Panc1 (cell line): ENCODE measurements around the gene DTX3. TPM values are rescaled to one million over a fixed set of nuclear protein-coding genes. Genes with fewer than 3 reads are reported as not detected.

Experiments used
- ATAC-seq: fragments of 200-7000 bp; cut with Tn5 transposase; 2 replicates; pipeline ENCODE4 v1.9.1; 2020; ENCODE audit warnings: mild to moderate bottlenecking, moderate library complexity
- BruUV-seq: library from RNA; stranded (reverse); fragments of 400-500 nt; replicated peaks from 2 replicates; lab custom pipeline; 2021; lab: Mats Ljungman, UMichigan
- CTCF ChIA-PET: fragments of 300-600 bp; sonication (Branson Sonifier 250); formaldehyde crosslinking; loops from one replicate; lab custom pipeline; 2022; ENCODE audit warnings: antibody characterized with exemption; lab: Charles Lee
- POLR2A ChIA-PET: fragments of 300-600 bp; sonication (Branson Sonifier 250); formaldehyde crosslinking; loops from one replicate; lab custom pipeline; 2022; ENCODE audit warnings: antibody characterized with exemption; lab: Charles Lee
- DNase-seq: peaks from one replicate; pipeline ENCODE4 v3.0.0-alpha.2; 2010; ENCODE audit warnings: low read depth, low spot score
- H3K27ac ChIP-seq: 2 replicates; pipeline ENCODE4 v1.5.1; 2011; ENCODE audit warnings: mild to moderate bottlenecking, low read length, inconsistent platforms
- H3K27me3 ChIP-seq: fragments of 200-500 bp; sonication (Bioruptor generic); 2 replicates; pipeline ENCODE4 v1.6.0; 2014; ENCODE audit warnings: low read length, inconsistent platforms; ENCODE audit not compliant: control insufficient read depth, insufficient read depth
- H3K36me3 ChIP-seq: fragments of 200-500 bp; sonication (Bioruptor generic); 2 replicates; pipeline ENCODE4 v1.5.1; 2014; ENCODE audit warnings: inconsistent platforms, mild to moderate bottlenecking, low read length, moderate library complexity; ENCODE audit not compliant: control insufficient read depth, insufficient read depth
- H3K4me1 ChIP-seq: 2 replicates; pipeline ENCODE4 v1.5.1; 2011; ENCODE audit warnings: inconsistent platforms, mild to moderate bottlenecking, low read length, moderate library complexity; ENCODE audit not compliant: control insufficient read depth, insufficient read depth
- H3K4me3 ChIP-seq, 2 experiments: 2 replicates each; pipeline ENCODE4 v1.5.1; 2011 to 2012; ENCODE audit warnings: low read depth in 2 of 2, low read length in 2 of 2, mild to moderate bottlenecking in 2 of 2, inconsistent platforms in 1 of 2, moderate library complexity in 1 of 2
- H3K9me3 ChIP-seq: fragments of 200-500 bp; sonication (Bioruptor generic); 2 replicates; pipeline ENCODE4 v1.5.1; 2014; ENCODE audit warnings: low read depth, mild to moderate bottlenecking, inconsistent platforms, low read length, moderate library complexity; ENCODE audit not compliant: control insufficient read depth, insufficient read depth
- CTCF ChIP-seq: fragments of 450-650 bp; IDR thresholded peaks from 2 replicates; pipeline ENCODE4 v1.5.1; 2017; ENCODE audit warnings: mild to moderate bottlenecking
- POLR2AphosphoS5 ChIP-seq: IDR thresholded peaks from 2 replicates; pipeline ENCODE4 v1.6.1; 2012; ENCODE audit warnings: mild to moderate bottlenecking, low read depth, low read length, moderate library complexity
- REST ChIP-seq, 2 experiments: IDR thresholded peaks; 2 replicates each; pipeline ENCODE4 v1.6.1; 2011 to 2012; ENCODE audit warnings: low read depth in 2 of 2, control low read depth in 1 of 2, low read length in 1 of 2, mild to moderate bottlenecking in 1 of 2, moderate library complexity in 1 of 2; ENCODE audit not compliant: insufficient read depth in 1 of 2
- SIN3A ChIP-seq: IDR thresholded peaks from 2 replicates; pipeline ENCODE4 v1.6.1; 2012; ENCODE audit warnings: low read depth, mild to moderate bottlenecking, low read length, moderate library complexity, borderline replicate concordance; ENCODE audit not compliant: insufficient read depth
- TCF7L2 ChIP-seq: IDR thresholded peaks from 2 replicates; pipeline ENCODE4 v1.6.1; 2011; ENCODE audit warnings: mild to moderate bottlenecking, low read depth, low read length, inconsistent platforms
- in situ Hi-C: cut with HindIII; loops from 2 replicates; pipeline ENCODE4 v1.10.0; 2016; ENCODE audit warnings: low sequenced_read_pairs, low pct_unique_long_range_greater_than_20kb
- intact Hi-C: fragments of 100-400 bp; cut with micrococcal nuclease; formaldehyde crosslinking; loops from one replicate; pipeline ENCODE4 v1.10.0; 2022; ENCODE audit not compliant: unreplicated experiment
- total RNA-seq: library from RNA; stranded (reverse); gene quantifications from one replicate; pipeline ENCODE4 v1.2.1, GENCODE V29; 2021; ENCODE audit not compliant: unreplicated experiment

The DTX3 gene
- total RNA-seq, 1 experiment from 2014 or later = 37.8 TPM

GRCh38 chr12:57632073-57632957 is 27.7 kb downstream of the DTX3 start:
- Histone ChIP-seq H3K27me3 (no peaks in the 10 kb centered on the region), H3K9me3 (no peaks in the 10 kb centered on the region), H3K4me1 (peaks cover 8% of the 10 kb centered on the region), H3K27ac (peak overlapping the region; percentile 79), H3K4me3 (peak overlapping the region; percentile 67 to 71), H3K36me3 (no peaks in the 10 kb centered on the region; the same call in 1 of the 2 replicates)
- POLR2A ChIA-PET = no interaction called here
- TF ChIP-seq SIN3A (no peak), REST (IDR thresholded peaks at IDR 0.05; ENCODE audit: insufficient read depth in 1 of 2, low read depth in 2 of 2, low read length in 1 of 2) (no peak), POLR2AphosphoS5 (no peak), CTCF (no peak), TCF7L2 (no peak)
- in situ Hi-C loops (no loop called here), intact Hi-C loops (no loop called here)
- no peak for DNase-seq
- BruUV-seq = no TSS peak
- CTCF ChIA-PET = interaction anchor here (0.6 to 1.4 kb wide), 3 partner anchors 29 to 94 kb away, joined by 3 to 9 read pairs (median 3); no protein-coding TSS in a partner anchor
- peak; percentile 69 for ATAC-seq

- intact Hi-C loops = no loop called here
- no TSS peak for BruUV-seq
- ChIA-PET POLR2A (no interaction called here), CTCF (interaction anchor here (0.6 to 1.4 kb wide), 3 partner anchors 30 to 93 kb away, joined by 3 to 9 read pairs (median 3); no protein-coding TSS in a partner anchor)
- ATAC-seq = peak; percentile 93
- no peaks in the 10 kb centered on the region for H3K9me3 ChIP-seq
- no peak for DNase-seq
- TF ChIP-seq POLR2AphosphoS5 = no peak
- TF ChIP-seq SIN3A = no peak
- no peak for TF ChIP-seq REST (IDR thresholded peaks at IDR 0.05; ENCODE audit: insufficient read depth in 1 of 2, low read depth in 2 of 2, low read length in 1 of 2)
- peak; percentile 23; the same call in 1 of the 2 replicates for TF ChIP-seq TCF7L2
- peak; percentile 98 for TF ChIP-seq CTCF
- H3K27me3 ChIP-seq = no peaks in the 10 kb centered on the region
- H3K4me3 ChIP-seq = peak within 1 kb of the TSS; percentile 67 to 71
- peak within 1 kb of the TSS; percentile 79 for H3K27ac ChIP-seq
- in situ Hi-C loops = no loop called here
- no peaks in the 10 kb centered on the region; the same call in 1 of the 2 replicates for H3K36me3 ChIP-seq
- H3K4me1 ChIP-seq = peaks cover 8% of the 10 kb centered on the region
Measured at GRCh38 chr12:57632958-57633840, 28.6 kb downstream of the DTX3 start, which contains the start of gene B4GALNT1. Gene B4GALNT1, minus strand, starts transcription at chr12:57633201. Its CDS starts 1,069 bp downstream, at chr12:57632132.
